Endothelial cell of umbilical vein (primary cell): Measurements from ENCODE around the gene SH3GLB2. TPM values are rescaled to one million over a fixed set of nuclear protein-coding genes. Genes with fewer than 3 reads are reported as not detected.

Experiments
- BruUV-seq: library from RNA; stranded (reverse); fragments of 400-500 nt; replicated peaks from 2 replicates; lab custom pipeline; 2021; lab: Mats Ljungman, UMichigan
- CTCF ChIA-PET: fragments of 300-600, 350-600 bp; sonication (Branson Sonifier 250); formaldehyde crosslinking; loops from one replicate; lab custom pipeline; 2021; ENCODE audit warnings: antibody characterized with exemption, inconsistent platforms; lab: Charles Lee
- POLR2A ChIA-PET: fragments of 300-600, 350-600 bp; sonication (Branson Sonifier 250); formaldehyde crosslinking; loops from one replicate; lab custom pipeline; 2021; ENCODE audit warnings: antibody characterized with exemption, inconsistent platforms; lab: Charles Lee
- DNase-seq: peaks from one replicate; pipeline ENCODE4 v3.0.0-alpha.2; 2011; ENCODE audit warnings: low read depth, low spot score
- FAIRE-seq: peaks from 2 replicates; lab custom pipeline; 2011; peaks lifted over from hg19 to GRCh38; lab: Jason Lieb, UNC
- H2AFZ ChIP-seq: 2 replicates; pipeline ENCODE4 v1.6.0; 2012; ENCODE audit warnings: low read depth, low read length, control low read depth, inconsistent platforms
- H3K27ac ChIP-seq: 2 replicates; pipeline ENCODE4 v1.5.1; 2011; ENCODE audit warnings: low read depth, mild to moderate bottlenecking, control low read depth, low read length, moderate library complexity; ENCODE audit not compliant: insufficient read depth
- H3K27me3 ChIP-seq, 2 experiments: 2 replicates each; pipeline versions ENCODE4 v1.6.0 to v1.6.1; 2011; ENCODE audit warnings: low read length in 2 of 2, mixed read lengths in 1 of 2; ENCODE audit not compliant: control insufficient read depth in 2 of 2, insufficient read depth in 2 of 2
- H3K36me3 ChIP-seq, 2 experiments: 2 replicates in 1 of 2; 3 replicates in 1 of 2; pipeline ENCODE4 v1.5.1; 2011; ENCODE audit warnings: low read length in 2 of 2, mild to moderate bottlenecking in 1 of 2, moderate library complexity in 1 of 2; ENCODE audit not compliant: control insufficient read depth in 2 of 2, insufficient read depth in 2 of 2; ENCODE audit errors: extremely low read depth in 1 of 2
- H3K4me1 ChIP-seq: 3 replicates; pipeline ENCODE4 v1.5.1; 2011; ENCODE audit warnings: mild to moderate bottlenecking, low read length; ENCODE audit not compliant: control insufficient read depth, insufficient read depth; ENCODE audit errors: extremely low read depth
- H3K4me2 ChIP-seq: 2 replicates; pipeline ENCODE4 v1.6.1; 2011; ENCODE audit warnings: low read length, control low read depth, mixed read lengths; ENCODE audit not compliant: insufficient read depth
- H3K4me3 ChIP-seq, 3 experiments: fragments of 200-600 bp in 1 of 3; sonication (generic), shearing (Covaris generic) in 1 of 3; replicated peaks in 1 of 3; 2 replicates each; pipeline ENCODE4 v1.5.1; 2011 to 2016; ENCODE audit warnings: control low read depth in 3 of 3, low read length in 3 of 3, mild to moderate bottlenecking in 2 of 3, inconsistent platforms in 1 of 3, low read depth in 1 of 3, moderate library complexity in 1 of 3; ENCODE audit not compliant: insufficient read depth in 1 of 3
- H3K79me2 ChIP-seq: 2 replicates; pipeline ENCODE4 v1.6.0; 2012; ENCODE audit warnings: low read length, inconsistent platforms; ENCODE audit not compliant: control insufficient read depth, insufficient read depth
- H3K9ac ChIP-seq: replicated peaks from 2 replicates; pipeline ENCODE3; 2011; ENCODE audit warnings: low read length, control low read depth; ENCODE audit not compliant: insufficient read depth; ENCODE audit errors: extremely low read depth
- H3K9me1 ChIP-seq: replicated peaks from 3 replicates; pipeline ENCODE4 v1.6.0; 2011; ENCODE audit warnings: mild to moderate bottlenecking, low read length; ENCODE audit not compliant: control insufficient read depth, insufficient read depth; ENCODE audit errors: extremely low read depth
- H3K9me3 ChIP-seq: replicated peaks from 2 replicates; pipeline ENCODE4 v1.5.1; 2012; ENCODE audit warnings: low read length, inconsistent platforms; ENCODE audit not compliant: control insufficient read depth, insufficient read depth
- H4K20me1 ChIP-seq: replicated peaks from 2 replicates; pipeline ENCODE3; 2011; ENCODE audit warnings: mild to moderate bottlenecking, low read length; ENCODE audit not compliant: control insufficient read depth, insufficient read depth; ENCODE audit errors: extremely low read depth
- EZH2 ChIP-seq: IDR thresholded peaks from 2 replicates; pipeline ENCODE4 v1.6.1; 2012; ENCODE audit warnings: borderline replicate concordance, low read depth, mild to moderate bottlenecking, moderate library complexity, low read length, inconsistent platforms; ENCODE audit not compliant: severe bottlenecking
- FOS ChIP-seq: IDR thresholded peaks from 2 replicates; pipeline ENCODE4 v1.6.1; 2011; ENCODE audit warnings: mild to moderate bottlenecking, low read length, moderate library complexity, borderline replicate concordance; ENCODE audit not compliant: insufficient read depth
- GATA2 ChIP-seq: IDR thresholded peaks from 2 replicates; pipeline ENCODE4 v1.7.0; 2011; ENCODE audit warnings: low read depth, mild to moderate bottlenecking, moderate library complexity, mixed read lengths, low read length; ENCODE audit not compliant: insufficient read length, insufficient read depth
- JUN ChIP-seq: IDR thresholded peaks from 2 replicates; pipeline ENCODE4 v1.6.1; 2011; ENCODE audit warnings: borderline replicate concordance, low read depth; ENCODE audit not compliant: insufficient read length, insufficient read depth
- MYC ChIP-seq: IDR thresholded peaks from one replicate; pipeline ENCODE4 v1.6.1; 2011; ENCODE audit warnings: mild to moderate bottlenecking, low read depth, low read length
- POLR2A ChIP-seq: IDR thresholded peaks from 2 replicates; pipeline ENCODE4 v1.6.1; 2012; ENCODE audit warnings: low read depth, mild to moderate bottlenecking, control low read depth, low read length
- POLR2AphosphoS5 ChIP-seq: IDR thresholded peaks from 2 replicates; pipeline ENCODE4 v1.6.1; 2012; ENCODE audit warnings: low read depth, mild to moderate bottlenecking, control low read depth, low read length, moderate library complexity; ENCODE audit not compliant: insufficient read depth
- dilution Hi-C: fragments of 300-500 bp; cut with MboI; formaldehyde crosslinking; loops from one replicate; pipeline ENCODE4 v1.15.0; 2019; ENCODE audit warnings: low sequenced_read_pairs; ENCODE audit not compliant: extremely low pct_ligation_motif_present
- intact Hi-C: fragments of 100-400 bp; cut with micrococcal nuclease; formaldehyde crosslinking; loops from one replicate; pipeline ENCODE4 v1.10.0; 2022
- polyA plus RNA-seq, 4 experiments: library from polyadenylated mRNA; depleted of rRNA in 3 of 4; stranded (reverse) in 3 of 4; unstranded in 1 of 4; fragments of >200 nt; gene quantifications; 2 replicates each; pipeline versions ENCODE4 v1.2.1 to v1.2.3, GENCODE V29; 2011 to 2012; ENCODE audit warnings: missing spikeins in 1 of 4
- total RNA-seq: library from RNA; stranded (reverse); gene quantifications from 2 replicates; pipeline ENCODE4 v1.2.3, GENCODE V29; 2021
- TF ChIP-seq, protein P1 (sequence below), 2 donors: IDR thresholded peaks; 1 replicate in 1 of 2; 2 replicates in 1 of 2; pipeline ENCODE4 v1.5.1; 2011; ENCODE audit warnings: low read length in 2 of 2, mild to moderate bottlenecking in 2 of 2, moderate library complexity in 2 of 2, control low read depth in 1 of 2, inconsistent platforms in 1 of 2, low read depth in 1 of 2; ENCODE audit not compliant: insufficient read depth in 1 of 2; ENCODE audit errors: extremely low read depth in 1 of 2
- TF ChIP-seq, protein P2 (sequence below): IDR thresholded peaks from 2 replicates; pipeline ENCODE4 v1.6.1; 2011; ENCODE audit not compliant: insufficient read depth, insufficient read length

SH3GLB2 gene
- total and polyA plus RNA-seq, 2 donors (not counting 3 experiments of a cell fraction or from before 2014, with no cell fraction given), result 58.8 to 77.5 TPM

DNA sequence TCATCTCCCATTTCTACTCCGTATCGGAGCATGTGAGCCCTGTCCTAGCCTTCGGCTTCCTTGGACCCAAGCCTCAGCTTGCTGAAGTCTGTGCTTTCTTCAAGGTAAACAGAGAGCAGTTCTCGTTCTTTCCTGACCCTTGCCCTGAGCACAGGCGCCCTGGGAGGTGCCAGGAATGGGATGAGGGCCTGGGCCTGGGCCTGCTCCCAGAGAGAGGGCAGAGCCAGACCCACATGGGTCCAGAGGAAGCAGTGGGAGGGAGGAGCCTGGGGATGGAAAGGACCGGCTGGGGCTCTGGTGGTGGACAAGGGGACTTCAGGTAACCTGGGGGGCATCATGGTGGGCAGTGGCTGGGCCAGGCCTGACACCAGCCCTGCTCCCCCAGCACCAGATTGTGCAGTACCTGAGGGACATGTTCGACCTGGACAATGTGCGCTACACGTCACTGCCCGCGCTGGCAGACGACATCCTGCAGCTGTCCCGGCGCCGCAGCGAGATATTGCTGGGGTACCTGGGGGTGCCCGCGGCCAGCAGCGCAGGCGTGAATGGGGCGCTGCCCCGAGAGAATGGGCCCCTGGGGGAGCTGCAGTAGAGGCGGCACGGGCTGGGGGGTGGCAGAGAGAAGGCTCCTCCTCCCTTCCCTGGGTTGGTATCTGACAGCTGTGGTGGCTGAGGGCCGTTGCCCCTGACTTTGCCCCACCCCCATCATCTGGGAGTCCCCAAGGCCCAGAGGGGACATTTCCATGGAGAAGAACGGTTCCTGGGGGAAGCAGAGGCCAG is 41.9 kb upstream of the SH3GLB2 start:
- TF ChIP-seq MYC (no peak), POLR2A (no peak), GATA2 (no peak), POLR2AphosphoS5 (no peak), JUN (no peak), EZH2 (no peak), FOS (no peak)
- TF ChIP-seq, protein P1, sequence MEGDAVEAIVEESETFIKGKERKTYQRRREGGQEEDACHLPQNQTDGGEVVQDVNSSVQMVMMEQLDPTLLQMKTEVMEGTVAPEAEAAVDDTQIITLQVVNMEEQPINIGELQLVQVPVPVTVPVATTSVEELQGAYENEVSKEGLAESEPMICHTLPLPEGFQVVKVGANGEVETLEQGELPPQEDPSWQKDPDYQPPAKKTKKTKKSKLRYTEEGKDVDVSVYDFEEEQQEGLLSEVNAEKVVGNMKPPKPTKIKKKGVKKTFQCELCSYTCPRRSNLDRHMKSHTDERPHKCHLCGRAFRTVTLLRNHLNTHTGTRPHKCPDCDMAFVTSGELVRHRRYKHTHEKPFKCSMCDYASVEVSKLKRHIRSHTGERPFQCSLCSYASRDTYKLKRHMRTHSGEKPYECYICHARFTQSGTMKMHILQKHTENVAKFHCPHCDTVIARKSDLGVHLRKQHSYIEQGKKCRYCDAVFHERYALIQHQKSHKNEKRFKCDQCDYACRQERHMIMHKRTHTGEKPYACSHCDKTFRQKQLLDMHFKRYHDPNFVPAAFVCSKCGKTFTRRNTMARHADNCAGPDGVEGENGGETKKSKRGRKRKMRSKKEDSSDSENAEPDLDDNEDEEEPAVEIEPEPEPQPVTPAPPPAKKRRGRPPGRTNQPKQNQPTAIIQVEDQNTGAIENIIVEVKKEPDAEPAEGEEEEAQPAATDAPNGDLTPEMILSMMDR (IDR thresholded peaks at IDR 0.05; ENCODE audit: extremely low read depth in 1 of 2, insufficient read depth in 1 of 2, low read depth in 1 of 2, low read length in 2 of 2), result no peak
- TF ChIP-seq, protein P2, sequence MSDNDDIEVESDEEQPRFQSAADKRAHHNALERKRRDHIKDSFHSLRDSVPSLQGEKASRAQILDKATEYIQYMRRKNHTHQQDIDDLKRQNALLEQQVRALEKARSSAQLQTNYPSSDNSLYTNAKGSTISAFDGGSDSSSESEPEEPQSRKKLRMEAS, result no peak
- no peaks in the 10 kb centered on the region for H4K20me1 ChIP-seq
- no peak overlapping the region for H3K9ac ChIP-seq
- peaks cover 0 to 27% of the 10 kb centered on the region in 2 experiments for H3K36me3 ChIP-seq
- H3K79me2 ChIP-seq, result no peaks in the 10 kb centered on the region
- no peaks in the 10 kb centered on the region for H3K4me1 ChIP-seq
- H3K9me3 ChIP-seq, result no peaks in the 10 kb centered on the region
- POLR2A ChIA-PET, result no interaction called here
- CTCF ChIA-PET, result no interaction called here
- BruUV-seq, result no TSS peak
- H3K9me1 ChIP-seq, result no peaks in the 10 kb centered on the region
- H2AFZ ChIP-seq, result no peak overlapping the region
- H3K27ac ChIP-seq, result no peak overlapping the region
- DNase-seq, result no peak
- no peak for FAIRE-seq
- no peak overlapping the region for H3K4me3 ChIP-seq
- H3K4me2 ChIP-seq, result no peak overlapping the region
- intact Hi-C loops, result loop anchor here (1.0 kb wide), 1 partner anchor 18 kb away; no protein-coding TSS in a partner anchor
- dilution Hi-C loops, result no loop called here
- no peaks in the 10 kb centered on the region for H3K27me3 ChIP-seq
